Body of pancreas (tissue), 4 donors: ENCODE measurements around the gene TTC4. TPM values are rescaled to one million over a fixed set of nuclear protein-coding genes. Genes with fewer than 3 reads are reported as not detected.

Source experiments
- ATAC-seq: fragments of 150-250 bp; one replicate; pipeline ENCODE4 v1.9.1; 2016
- DNase-seq, 4 donors: peaks; one replicate each; pipeline ENCODE4 v3.0.0-alpha.2; 2019
- H3K27ac ChIP-seq, 4 donors: fragments of 200-600 bp; sonication (generic); 1 replicate in 3 of 4; 2 replicates in 1 of 4; pipeline versions ENCODE4 v1.5.1 to v1.6.1; 2016 to 2019; ENCODE audit warnings: mild to moderate bottlenecking in 1 of 4, mixed read lengths in 1 of 4, moderate library complexity in 1 of 4
- H3K27me3 ChIP-seq, 2 donors: fragments of 200-600 bp; sonication (generic); one replicate each; pipeline ENCODE4 v1.6.0; 2016; ENCODE audit warnings: mild to moderate bottlenecking in 1 of 2
- H3K36me3 ChIP-seq, 2 donors: fragments of 200-600 bp; sonication (generic); replicated peaks in 1 of 2; 2 replicates each; pipeline ENCODE4 v1.5.1; 2016; ENCODE audit warnings: low read depth in 2 of 2; ENCODE audit not compliant: insufficient read depth in 1 of 2
- H3K4me1 ChIP-seq: fragments of 200-600 bp; sonication (generic); one replicate; pipeline ENCODE4 v1.6.0; 2016
- H3K4me3 ChIP-seq, 2 donors: fragments of 200-600 bp; sonication (generic); 1 replicate in 1 of 2; 2 replicates in 1 of 2; pipeline ENCODE4 v1.5.1; 2016 to 2019
- H3K9me3 ChIP-seq, 3 donors: fragments of 200-600 bp; sonication (generic); 1 replicate in 2 of 3; 2 replicates in 1 of 3; pipeline ENCODE4 v1.5.1; 2016
- CTCF ChIP-seq, 7 experiments: fragments of 450-650 bp in 4 of 7; fragments of 200-600 bp in 3 of 7; sonication (generic) in 3 of 7; IDR thresholded peaks; one replicate each; pipeline ENCODE4 v1.5.1; 2016 to 2019; ENCODE audit warnings: antibody characterized with exemption in 7 of 7
- POLR2A ChIP-seq, 3 donors: fragments of 450-650 bp; IDR thresholded peaks; one replicate each; pipeline ENCODE4 v1.6.1; 2016; ENCODE audit warnings: antibody characterized with exemption in 3 of 3, mild to moderate bottlenecking in 2 of 3
- WGBS, 2 donors: methylation state at CpG; one replicate each; pipeline ENCODE4 v1.1.5; 2017; 5-methylcytosine and 5-hydroxymethylcytosine counted together
- intact Hi-C: fragments of 100-400 bp; cut with DNase I; formaldehyde crosslinking; loops from one replicate; pipeline ENCODE4 v1.15.1; 2023
- total RNA-seq, 2 donors: library from RNA; depleted of rRNA; stranded (reverse); fragments of >200 nt; gene quantifications; one replicate each; pipeline ENCODE4 v1.1.0, GENCODE V29; 2016

TTC4 gene
- total RNA-seq, 2 donors from 2014 or later, result 15.0 to 21.1 TPM

GRCh38 chr1:54714881-54715492 lies 674 bp upstream of the TTC4 start:
- no peak for TF ChIP-seq POLR2A (IDR thresholded peaks at IDR 0.05)
- TF ChIP-seq CTCF (IDR thresholded peaks at IDR 0.05), result no peak
- H3K27ac ChIP-seq, result peak overlapping the region in 2 of 4 donors; percentile 74 to 77
- no peak for DNase-seq
- no peaks in the 10 kb centered on the region for H3K9me3 ChIP-seq
- no peak overlapping the region for H3K4me3 ChIP-seq
- intact Hi-C loops, result no loop called here
- peak; percentile 7 for ATAC-seq
- no peaks in the 10 kb centered on the region for H3K27me3 ChIP-seq
- 89 to 91% methylated on average over 7 of the region's 7 CpGs for WGBS, 2 donors
- peaks cover 0 to 2% of the 10 kb centered on the region in 2 donors for H3K36me3 ChIP-seq
- peaks cover 19% of the 10 kb centered on the region for H3K4me1 ChIP-seq

- peak overlapping the region in 3 of 4 donors; percentile 48 to 77 (median 74) for H3K27ac ChIP-seq
- WGBS, 2 donors, result 20 to 21% methylated on average over 8 of the region's 8 CpGs
- TF ChIP-seq POLR2A (IDR thresholded peaks at IDR 0.05), result no peak
- TF ChIP-seq CTCF (IDR thresholded peaks at IDR 0.05), result no peak
- ATAC-seq (no peak), DNase-seq (no peak)
- H3K9me3 ChIP-seq, result no peaks in the 10 kb centered on the region
- intact Hi-C loops, result no loop called here
- peak overlapping the region; percentile 45 to 75 for H3K4me3 ChIP-seq
- peaks cover 19% of the 10 kb centered on the region for H3K4me1 ChIP-seq
- no peaks in the 10 kb centered on the region for H3K27me3 ChIP-seq
- H3K36me3 ChIP-seq, result peaks cover 0 to 2% of the 10 kb centered on the region in 2 donors
Measured at GRCh38 chr1:54716299-54717047, 812 bp downstream of the TTC4 start.

- TF ChIP-seq POLR2A (IDR thresholded peaks at IDR 0.05), result no peak
- TF ChIP-seq CTCF (IDR thresholded peaks at IDR 0.05), result no peak
- no peak overlapping the region for H3K27ac ChIP-seq
- peaks cover 7% of the 10 kb centered on the region for H3K4me1 ChIP-seq
- no peaks in the 10 kb centered on the region for H3K27me3 ChIP-seq
- H3K9me3 ChIP-seq, result no peaks in the 10 kb centered on the region
- no peak overlapping the region for H3K4me3 ChIP-seq
- DNase-seq (no peak), ATAC-seq (no peak)
- intact Hi-C loops, result no loop called here
- peaks cover 15 to 20% of the 10 kb centered on the region in 2 donors for H3K36me3 ChIP-seq
Measured at GRCh38 chr1:54721719-54722118, 6.1 kb downstream of the TTC4 start.

GRCh38 chr1:54723985-54724384 lies 8.3 kb downstream of the TTC4 start:
- Histone ChIP-seq H3K4me1 (no peaks in the 10 kb centered on the region), H3K27ac (no peak overlapping the region), H3K9me3 (no peaks in the 10 kb centered on the region), H3K27me3 (no peaks in the 10 kb centered on the region), H3K4me3 (no peak overlapping the region), H3K36me3 (peaks cover 15 to 20% of the 10 kb centered on the region in 2 donors)
- DNase-seq (no peak), ATAC-seq (no peak)
- TF ChIP-seq CTCF (IDR thresholded peaks at IDR 0.05) (no peak), POLR2A (IDR thresholded peaks at IDR 0.05) (no peak)
- intact Hi-C loops, result no loop called here
